Measurements from ENCODE around the gene CDK5RAP3.

Gene CDK5RAP3

DNA sequence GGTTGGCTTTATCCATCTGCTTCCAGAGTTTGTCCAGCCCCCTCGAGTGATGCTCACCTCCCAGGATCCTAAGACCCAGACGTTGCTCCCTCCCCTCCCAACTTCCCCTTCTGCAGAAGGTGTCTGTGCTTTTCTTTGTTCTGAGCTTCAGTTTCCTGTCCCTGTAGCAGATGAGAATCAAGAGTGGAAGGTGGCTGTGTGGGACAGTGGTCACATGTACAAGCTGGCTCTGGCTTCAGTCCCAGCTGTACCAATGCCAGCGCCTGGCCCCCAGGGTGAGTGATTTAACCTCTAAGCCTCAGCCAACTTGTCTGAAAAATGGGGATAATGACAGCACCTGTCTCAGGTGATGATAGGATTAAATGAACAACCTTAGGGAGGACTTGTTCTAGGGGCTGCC lies 21.0 kb upstream of the CDK5RAP3 start:
- no peak for DNase-seq

DNA sequence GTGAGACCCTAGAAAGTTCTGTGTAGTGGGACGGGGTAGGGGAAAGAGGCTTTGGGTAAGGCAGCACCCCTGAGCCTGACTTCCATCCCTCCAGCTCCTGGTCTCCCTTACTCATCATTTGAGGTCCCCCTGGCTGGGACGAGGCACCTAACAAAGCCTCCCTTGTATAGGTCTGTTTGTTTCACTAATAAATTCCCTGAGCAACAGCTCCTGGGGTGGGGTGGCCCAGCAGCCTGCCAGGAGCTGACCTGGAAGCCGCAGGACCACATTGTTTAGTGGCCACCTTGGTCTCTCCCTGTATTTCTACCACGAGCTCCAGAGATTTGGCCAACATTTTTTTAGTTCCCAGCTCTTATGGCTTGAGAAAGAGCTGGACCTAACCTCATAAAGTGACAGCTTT lies 20.5 kb upstream of the CDK5RAP3 start:
- no peak for DNase-seq

DNA sequence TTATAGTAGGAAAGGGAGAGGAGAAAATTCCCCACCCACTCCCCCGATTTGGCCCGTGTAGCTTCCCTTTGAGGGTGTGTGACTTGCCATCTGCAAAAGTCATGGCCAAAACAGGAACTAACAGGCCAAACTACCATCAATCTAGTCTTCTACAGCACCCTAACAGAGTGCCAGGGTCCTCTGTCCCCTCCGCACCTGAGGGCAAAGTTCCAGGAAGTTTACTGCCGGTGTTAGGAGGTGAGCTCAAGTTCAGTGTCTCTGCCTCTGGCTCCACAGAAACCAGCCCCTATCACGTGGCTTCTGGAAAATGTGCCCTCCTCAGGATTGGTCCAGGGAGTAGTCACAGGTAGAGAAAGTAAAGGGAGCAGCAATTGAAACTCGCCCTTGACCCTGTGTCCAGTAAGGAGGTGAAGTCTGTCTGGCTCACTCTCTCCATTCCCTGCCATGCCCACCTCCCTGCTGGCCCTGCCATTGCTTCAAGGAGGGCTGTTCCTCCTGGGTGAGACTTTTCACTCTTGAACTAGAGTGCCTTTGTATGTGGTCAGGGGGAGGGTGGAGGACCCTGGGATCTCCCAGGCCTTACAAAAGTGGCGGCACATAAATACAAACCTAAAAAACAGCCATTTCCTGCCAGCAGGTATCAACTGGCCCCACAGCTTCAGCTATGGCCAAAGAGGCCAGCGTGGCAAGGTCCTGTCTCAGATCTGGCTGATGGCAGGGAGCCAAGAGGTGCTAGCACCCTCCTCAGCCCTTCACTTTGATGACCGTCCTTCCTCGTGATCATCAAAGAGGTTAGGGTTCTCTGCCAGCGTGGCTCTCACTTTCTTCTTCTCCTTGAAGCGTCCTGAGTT lies 18.5 kb upstream of the CDK5RAP3 start:
- DNase-seq: no peak

DNA sequence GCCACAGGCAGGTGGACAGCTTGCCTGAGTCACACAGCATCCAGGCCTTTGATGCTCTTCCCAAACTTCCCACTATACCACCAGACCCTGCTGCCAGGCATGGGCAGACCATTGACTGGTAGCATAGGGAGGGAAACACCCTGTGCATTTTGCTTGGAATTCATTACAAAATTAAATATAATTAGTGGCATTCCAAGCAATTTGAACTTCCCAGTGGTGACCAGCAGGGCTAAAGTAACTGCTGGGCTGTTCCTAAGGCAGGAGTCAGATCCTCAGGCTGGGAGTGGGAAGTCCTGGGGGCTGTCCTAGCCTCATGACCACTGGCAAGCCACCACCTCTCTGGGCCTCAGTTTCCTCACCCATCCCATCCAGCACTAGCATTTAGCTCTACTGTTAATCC lies 17.0 kb upstream of the CDK5RAP3 start:
- no peak for DNase-seq

DNA sequence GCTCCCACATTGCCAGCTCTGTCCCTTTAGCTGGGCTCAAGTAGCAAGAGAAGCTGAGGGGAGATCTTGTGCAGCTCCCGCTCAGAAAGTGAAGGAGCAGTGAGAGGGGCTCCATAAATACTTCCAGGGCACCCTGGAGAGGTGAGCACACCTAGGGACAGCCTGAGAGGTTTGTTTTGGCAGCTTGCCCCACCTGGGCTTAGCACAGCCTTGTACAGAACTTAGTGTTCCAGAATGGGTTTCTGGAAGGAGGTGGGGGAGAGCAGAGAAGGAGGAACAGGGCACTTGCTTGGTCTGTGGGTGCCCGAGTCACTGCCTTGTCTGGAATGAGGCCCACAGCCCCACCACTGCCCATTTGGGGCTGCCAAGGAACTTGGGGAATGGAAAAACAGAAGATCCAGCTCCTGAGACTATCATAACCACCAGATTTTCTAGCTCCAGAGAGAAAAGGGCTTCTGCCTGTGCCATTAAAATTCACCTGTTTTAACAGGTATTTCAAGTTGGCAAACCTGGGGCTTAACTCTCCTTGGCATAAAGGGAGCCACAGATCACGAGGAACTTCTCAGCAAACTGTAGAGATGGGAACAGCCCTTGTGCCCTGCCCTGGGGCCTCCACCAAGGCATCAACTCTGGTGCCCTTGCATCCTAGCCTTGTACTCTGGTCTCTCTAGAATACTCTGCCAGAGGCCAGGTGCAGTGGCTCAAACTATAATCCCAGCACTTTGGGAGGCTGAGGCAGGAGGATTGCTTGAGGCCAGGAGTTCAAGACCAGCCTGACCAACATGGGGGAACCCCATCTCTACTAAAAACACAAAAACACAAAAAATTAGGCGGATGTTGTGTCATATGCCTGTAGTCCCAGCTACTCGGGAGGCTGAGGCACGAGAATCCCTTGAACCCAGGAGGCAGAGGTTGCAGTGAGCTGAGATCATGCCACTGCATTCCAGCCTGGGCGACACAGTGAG lies 15.1 kb upstream of the CDK5RAP3 start:
- DNase-seq: no peak

DNA sequence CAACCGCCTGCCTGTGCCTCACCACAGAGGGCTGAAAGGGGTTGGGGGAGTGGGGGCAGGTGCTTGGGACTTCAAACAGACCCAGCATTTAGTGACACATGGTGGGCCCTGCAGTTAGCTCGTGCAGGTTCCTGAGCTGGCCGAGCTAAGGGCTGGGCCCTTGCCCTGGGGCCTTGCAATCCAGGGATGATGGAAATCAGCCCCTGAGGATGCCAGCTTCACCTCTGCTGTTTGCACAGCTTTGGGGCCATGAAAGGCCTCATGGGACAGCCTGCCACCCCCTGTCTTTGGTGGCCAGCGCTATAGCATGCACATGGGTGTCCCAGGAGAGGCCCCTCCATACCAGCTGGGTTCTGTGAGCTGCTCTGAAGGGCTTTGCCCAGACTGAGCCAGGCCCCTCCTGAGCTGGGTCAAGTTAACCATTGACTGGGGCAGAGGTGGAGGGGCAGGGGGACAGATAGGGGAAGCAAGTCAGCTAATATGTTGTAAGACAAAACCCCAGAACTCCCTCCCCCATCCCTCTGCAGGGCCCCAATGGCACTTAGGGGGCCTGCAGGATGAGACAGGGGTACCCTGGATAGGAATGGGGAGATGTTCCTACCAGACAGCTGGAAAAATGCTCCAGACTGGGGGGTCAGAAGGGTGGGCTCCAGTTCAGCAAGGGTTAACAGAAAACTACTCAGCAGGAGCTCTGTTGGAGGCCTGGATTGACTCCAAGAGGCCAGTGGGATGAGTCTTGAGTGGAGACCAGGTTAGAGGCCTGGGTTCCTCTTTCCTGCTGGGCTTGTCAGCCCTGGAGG lies 13.9 kb upstream of the CDK5RAP3 start:
- no peak for DNase-seq

DNA sequence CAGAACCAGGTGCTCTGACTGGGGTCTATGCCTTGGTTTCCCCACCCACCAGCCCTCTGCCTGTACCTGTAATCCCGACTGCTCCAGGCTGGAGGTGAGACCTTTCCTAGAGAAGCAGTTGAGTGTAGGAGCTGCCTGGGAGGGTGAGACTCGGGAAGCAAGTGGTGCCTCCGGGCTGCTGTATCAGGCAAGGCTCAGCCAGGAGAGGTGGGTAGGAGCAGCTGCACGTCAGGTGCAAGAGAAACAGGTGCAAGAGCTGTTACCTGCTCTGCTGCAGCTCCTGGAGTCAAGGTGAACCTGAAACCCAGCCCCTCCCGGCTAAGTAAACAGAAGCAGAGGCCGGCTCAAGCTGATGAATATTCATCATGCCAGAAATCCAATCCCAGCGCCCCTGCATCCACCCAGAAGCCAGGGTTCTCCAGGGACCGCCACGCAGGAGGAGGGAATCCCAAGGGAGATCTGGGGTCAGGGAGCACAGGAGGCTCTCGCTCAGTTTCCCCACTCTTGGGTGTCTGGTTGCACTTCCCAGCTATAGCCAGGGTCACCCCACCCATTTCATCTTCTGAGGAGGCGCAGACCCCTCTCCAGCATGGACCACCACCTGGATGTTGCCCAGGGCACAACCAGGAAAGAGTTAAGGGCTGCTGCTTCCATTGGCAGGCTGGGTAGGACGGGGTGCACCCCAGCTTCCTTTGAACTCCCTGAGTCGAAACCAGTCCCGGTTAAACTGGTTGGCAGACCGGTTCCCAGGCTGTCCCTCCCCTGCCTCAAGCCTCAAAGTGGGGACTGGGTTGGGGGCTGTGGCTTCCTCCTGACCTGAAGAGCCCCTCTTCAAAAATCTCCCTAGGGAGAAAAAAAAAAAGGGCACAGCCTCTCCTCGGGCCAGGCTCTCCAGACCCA lies 13.1 kb upstream of the CDK5RAP3 start, which contains the start of gene PRR15L:
Gene PRR15L, minus strand, starts transcription at position 293 of the 900 bp plus-strand sequence. CDS start 4,649 bp downstream, outside the sequence.
- peak; percentile 95 for DNase-seq

DNA sequence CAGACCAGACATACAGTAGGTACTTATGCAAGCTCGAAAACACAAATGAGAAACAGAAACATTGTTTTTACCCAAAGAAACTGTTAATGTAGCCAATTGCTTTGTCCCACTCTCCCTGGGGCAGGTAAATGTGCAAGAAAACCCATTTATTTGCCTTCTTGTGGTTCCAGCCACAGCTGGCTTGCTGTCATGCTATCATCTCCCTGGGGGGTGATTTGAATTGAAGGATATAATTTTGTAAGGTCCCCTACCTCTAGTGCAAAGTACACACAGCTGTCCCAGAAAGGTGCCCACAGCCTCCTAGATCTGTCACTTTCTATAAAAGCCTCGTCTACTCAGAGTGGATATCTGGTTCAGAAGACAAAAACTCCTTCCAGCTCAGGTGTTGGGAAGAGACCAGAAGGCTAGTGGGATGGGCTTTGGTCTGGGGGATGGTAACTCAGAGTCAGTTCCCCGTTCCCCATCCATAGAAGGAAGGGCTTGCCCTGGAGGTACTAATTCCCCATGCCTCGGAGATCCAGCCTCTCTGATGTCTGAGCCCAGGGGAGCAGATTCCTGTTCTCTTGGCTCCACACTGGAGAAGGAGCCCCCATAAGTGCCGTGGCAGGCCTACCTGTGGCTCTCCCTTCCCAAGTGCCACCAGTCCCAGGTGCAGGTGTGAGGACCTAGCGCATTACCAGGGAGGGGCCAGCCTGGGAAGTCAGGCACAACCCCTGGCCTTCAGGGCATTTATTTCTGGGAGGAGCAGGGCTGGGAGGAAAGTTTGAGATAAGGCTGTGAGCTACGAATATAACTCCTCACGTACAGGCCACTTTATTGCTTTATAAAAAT lies 10.9 kb upstream of the CDK5RAP3 start:
- peak; percentile 65 for DNase-seq

DNA sequence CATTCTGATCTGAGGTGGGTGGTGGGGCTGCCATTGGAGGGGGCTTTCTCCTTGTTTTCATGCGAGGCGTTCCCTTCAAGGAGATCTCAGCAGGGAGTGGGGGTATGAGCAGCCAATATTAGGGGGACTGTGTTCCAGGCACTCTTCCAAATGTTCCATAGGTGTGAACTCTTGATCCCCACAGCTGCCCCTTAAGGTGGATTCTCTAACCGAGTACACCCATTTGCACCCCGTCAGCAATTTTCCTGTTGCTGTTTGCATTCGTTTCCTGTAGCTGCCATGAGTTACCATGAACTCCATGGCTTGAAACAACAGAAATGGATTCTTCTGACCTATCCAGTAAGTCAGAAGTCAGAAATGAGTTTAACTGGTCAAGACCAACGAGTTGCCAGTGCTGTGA lies 9.5 kb upstream of the CDK5RAP3 start:
- no peak for DNase-seq

DNA sequence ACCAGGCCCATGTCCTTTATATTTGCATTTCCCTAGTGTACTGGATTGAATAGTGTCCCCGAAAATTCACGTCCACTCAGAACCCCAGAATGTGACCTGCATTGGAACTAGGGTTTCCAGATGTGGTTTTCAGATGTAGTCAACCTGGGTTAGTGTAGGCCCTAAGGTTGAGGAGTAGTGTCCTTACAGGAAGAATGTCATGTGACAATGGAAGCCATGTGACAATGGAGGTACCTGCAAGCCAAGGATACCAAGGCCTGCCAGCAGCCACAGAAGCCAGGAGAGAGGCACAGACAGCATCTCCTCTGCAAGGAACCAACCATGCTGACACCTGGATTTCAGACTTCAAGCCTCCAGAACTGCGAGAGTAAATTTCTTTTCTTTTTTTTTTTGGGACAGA lies 8.0 kb upstream of the CDK5RAP3 start:
- DNase-seq: no peak

DNA sequence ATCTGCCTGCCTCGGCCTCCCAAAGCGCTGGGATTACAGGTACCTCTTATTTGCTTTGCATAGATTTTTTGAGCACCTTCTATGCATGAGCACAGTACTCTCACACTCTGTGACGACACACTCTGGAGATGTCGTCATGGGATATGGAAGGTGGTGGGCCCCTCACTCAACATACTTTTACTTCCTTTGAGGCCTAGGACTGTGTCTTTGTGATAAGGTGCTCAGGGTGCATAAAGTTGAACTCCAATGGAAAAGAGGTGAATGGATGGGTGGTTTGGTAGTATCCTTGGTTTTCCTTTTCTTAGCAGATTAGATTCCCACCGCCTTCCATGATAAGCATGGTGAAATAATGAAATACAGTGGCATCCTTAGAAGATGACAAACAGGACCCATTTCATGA lies 6.1 kb upstream of the CDK5RAP3 start:
- no peak for DNase-seq

DNA sequence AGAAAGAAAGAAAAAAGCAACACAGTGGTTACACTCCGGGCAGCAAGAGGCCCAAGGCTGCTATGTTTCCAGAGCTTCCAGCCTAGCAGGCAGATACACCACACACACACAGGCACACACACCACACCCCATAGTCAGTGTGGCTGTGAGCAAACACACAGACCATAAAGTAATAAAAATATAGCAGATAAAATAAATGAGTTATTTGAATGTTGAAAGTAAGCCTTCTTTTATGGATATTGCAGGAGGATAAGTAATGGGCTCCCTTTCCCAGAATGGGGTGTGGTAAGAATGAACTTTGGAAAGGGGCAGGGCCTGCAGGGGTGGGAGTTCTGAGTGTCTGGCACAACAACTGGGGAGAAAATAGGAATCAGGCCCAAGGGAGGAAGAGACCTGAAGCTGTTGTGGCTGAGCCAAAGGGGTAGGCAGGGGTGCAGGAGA lies 4.8 kb upstream of the CDK5RAP3 start:
- DNase-seq: no peak

DNA sequence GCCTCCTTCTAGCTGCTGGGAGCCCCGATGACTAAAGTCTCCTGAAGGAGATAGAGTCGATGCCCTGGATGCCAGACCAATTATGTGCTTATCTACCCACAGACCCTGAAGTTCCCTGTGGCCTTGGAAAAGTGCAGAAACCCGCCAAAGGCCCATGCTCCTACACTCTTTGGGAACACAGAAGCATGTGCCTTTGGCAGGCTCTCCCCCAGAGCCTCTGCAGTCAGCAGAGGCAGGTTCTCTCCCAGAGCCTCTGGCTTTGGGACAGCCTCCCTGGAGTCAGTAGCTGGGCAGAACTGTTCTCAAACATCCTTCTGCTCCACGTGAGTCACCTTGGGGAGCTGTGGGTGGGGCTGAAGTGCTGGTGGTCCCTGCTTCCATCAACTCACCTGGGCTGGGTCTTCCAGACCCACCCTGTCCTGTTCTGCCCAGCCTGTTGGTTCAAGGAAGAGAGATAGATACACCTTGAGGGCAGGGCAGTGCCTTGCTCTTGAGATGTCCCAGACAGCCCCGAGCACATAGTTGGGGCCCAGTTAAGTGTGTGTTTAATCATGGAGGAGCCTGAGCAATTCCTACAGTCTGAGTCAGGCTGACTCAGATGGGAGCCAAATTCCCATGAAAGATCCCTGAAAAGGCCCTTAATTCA lies 3.2 kb upstream of the CDK5RAP3 start:
- DNase-seq: no peak

DNA sequence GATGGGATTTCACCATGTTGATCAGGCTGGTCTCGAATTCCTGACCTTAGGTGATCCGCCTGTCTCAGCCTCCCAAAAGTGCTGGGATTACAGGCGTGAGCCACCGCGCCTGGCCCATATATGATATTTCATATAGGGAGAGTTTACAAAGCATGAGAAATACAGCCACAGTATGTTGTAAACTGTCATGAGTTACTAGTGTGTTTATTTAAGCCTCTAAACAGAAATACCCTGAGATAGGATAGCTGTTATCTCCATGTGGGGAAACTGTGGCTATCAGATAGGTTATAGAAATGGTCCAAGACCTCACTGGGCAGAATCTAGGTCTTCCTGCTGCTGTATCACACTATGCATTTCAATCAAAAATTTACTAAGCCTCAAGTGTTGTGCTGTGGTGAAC lies 2.1 kb upstream of the CDK5RAP3 start:
- DNase-seq: no peak

DNA sequence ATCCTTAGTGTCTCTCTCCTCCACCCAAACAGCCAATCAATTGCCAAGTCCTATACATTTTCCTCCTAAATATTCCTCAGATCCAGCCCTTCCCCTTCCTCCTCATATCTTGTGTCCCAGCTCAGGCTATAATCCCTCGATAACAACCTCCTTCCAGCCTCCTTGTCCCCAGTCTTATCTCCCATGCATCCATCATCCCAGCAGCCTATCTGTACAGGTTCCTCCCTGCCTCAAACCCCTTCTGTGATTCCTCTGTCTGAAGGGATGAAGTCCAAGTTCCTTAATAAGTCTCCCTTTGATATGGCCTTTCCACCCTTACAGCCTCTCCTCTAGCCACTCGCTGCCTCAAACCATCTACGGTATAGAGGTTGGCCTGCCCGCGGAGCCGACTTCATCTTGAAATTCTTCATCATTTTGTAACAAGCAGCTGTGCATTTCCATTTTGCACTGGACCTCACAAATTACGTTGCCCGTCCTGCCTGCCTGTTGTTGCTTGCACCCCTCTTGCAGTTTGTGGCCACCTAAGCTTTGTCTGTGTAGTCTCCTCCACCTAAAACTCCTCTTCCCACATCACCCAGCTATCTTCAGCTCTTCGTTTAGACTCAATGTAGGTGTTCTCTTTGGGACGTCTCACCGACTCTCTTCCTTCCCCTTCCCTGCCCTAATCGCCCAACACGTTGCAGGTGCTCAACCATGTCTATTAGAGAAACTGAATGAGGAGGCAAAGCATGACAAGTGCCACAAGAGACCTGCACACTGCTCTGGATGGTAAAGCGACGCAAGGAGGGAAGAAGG lies 786 bp upstream of the CDK5RAP3 start:
- no peak for DNase-seq

DNA sequence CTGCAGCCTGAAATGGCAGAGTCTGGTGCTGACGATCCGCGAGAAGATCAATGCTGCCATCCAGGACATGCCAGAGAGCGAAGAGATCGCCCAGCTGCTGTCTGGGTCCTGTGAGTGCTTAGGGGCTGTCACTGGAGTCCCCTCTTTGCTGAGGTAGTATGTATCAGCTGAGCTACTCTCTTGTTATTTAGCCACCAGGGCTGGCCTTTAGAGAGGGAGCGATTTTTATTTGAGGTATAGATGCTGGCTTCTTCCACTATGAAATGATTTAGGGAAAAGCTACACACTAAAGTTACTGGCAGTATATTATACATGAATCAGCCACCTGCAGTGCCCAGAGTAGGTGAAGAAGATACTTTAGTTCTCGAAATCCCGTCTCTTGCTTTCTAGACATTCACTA lies 2.6 kb downstream of the CDK5RAP3 start:
- no peak for DNase-seq

DNA sequence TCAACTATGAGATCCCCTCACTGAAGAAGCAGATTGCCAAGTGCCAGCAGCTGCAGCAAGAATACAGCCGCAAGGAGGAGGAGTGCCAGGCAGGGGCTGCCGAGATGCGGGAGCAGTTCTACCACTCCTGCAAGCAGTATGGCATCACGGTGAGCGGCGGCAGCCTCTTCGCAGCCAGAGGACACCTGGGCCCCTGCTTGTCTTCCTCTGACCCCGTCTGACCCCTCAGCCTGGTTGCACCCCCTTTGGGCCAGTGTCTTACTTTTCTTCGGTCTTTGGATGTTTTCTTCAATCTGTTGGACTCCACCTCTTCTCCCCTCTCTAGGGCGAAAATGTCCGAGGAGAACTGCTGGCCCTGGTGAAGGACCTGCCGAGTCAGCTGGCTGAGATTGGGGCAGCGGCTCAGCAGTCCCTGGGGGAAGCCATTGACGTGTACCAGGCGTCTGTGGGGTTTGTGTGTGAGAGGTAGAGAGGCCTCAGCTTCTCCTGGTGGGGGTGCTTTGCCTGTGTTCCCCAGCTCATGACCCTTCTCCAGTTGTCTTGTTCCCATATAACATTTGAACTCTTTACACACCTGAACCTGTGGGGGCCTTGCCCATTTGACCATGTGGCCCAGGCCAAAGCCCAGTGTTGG lies 4.4 kb downstream of the CDK5RAP3 start:
- no peak for DNase-seq

DNA sequence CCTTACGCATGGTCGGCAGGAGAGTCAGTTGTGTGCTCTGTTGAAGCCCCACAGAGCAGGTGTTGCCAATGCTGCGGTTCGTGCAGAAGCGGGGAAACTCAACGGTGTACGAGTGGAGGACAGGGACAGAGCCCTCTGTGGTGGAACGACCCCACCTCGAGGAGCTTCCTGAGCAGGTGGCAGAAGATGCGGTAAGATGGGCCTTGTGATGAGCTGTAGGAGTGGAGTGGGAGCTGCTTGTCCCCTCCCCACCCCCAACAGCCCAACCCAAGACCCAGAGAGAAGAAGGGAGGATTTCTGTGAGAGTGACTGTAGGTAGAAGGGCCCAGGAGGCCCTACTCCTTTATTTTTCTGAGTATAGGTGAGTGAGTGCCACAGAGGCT lies 4.9 kb downstream of the CDK5RAP3 start:
- DNase-seq: no peak

DNA sequence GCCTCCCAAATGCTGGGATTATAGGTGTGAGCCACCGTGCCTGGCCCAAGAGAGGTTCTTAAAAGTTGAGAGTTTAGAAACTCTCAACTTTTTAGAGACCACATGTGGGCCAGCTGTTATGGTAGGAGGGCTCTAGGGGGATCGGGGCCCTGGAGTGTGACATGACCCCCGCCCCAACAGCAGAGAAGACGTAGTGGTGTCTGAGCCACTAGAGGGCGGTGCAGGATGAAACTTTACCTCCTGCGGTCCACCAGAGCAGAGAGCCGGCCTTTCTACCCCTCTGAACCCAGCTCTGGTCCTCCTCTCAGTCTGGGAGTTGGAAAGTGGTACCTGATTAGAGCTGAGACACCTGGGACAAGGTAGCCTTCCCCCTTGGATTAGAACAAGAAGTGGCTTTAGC lies 7.4 kb downstream of the CDK5RAP3 start:
- DNase-seq: peak; percentile 32

Data from NCI-H774 (cell line).